Heart left ventricle (tissue), 16 donors: ENCODE data around the gene KCNQ4. TPM values are rescaled to one million over a fixed set of nuclear protein-coding genes. Genes with fewer than 3 reads are reported as not detected.
A peak's percentile ranks its signal among the peaks of the same experiment; 100 is the strongest.

Experiments
- ATAC-seq, 4 donors: fragments of 200-7000 bp; cut with Tn5 transposase; one replicate each; pipeline ENCODE4 v1.9.1; 2020 to 2022; ENCODE audit warnings: moderate library complexity in 4 of 4, mild to moderate bottlenecking in 3 of 4, moderate number of reproducible peaks in 1 of 4
- DNase-seq, 5 donors: peaks; one replicate each; pipeline ENCODE4 v3.0.0-alpha.2; 2020
- H3K27ac ChIP-seq, 12 donors: fragments of 200-600 bp; sonication (generic) in 4 of 12; one replicate each; pipeline versions ENCODE4 v1.5.0 to v1.8.0; 2016 to 2022; ENCODE audit warnings: mild to moderate bottlenecking in 2 of 12
- H3K27me3 ChIP-seq, 9 donors: fragments of 200-600 bp; sonication (generic) in 2 of 9; one replicate each; pipeline versions ENCODE4 v1.5.1 to v1.8.0; 2016 to 2022; ENCODE audit warnings: mild to moderate bottlenecking in 3 of 9
- H3K36me3 ChIP-seq, 9 donors: fragments of 200-600 bp; sonication (generic) in 2 of 9; one replicate each; pipeline versions ENCODE4 v1.5.0 to v1.8.0; 2018 to 2022; ENCODE audit warnings: mild to moderate bottlenecking in 2 of 9
- H3K4me1 ChIP-seq, 12 donors: fragments of 200-600 bp; sonication (generic) in 4 of 12; one replicate each; pipeline versions ENCODE4 v1.5.0 to v1.8.0; 2016 to 2022; ENCODE audit warnings: mild to moderate bottlenecking in 3 of 12
- H3K4me3 ChIP-seq, 12 donors: fragments of 200-600 bp; sonication (generic) in 4 of 12; one replicate each; pipeline versions ENCODE4 v1.5.0 to v1.8.0; 2017 to 2022; ENCODE audit warnings: mild to moderate bottlenecking in 9 of 12, moderate library complexity in 4 of 12
- H3K9me3 ChIP-seq, 12 donors: fragments of 200-600 bp; sonication (generic) in 4 of 12; one replicate each; pipeline versions ENCODE4 v1.5.0 to v1.8.0; 2016 to 2022; ENCODE audit warnings: mild to moderate bottlenecking in 1 of 12
- POLR2A ChIP-seq, 2 donors: fragments of 450-650 bp; IDR thresholded peaks; one replicate each; pipeline ENCODE4 v1.6.1; 2017; ENCODE audit warnings: antibody characterized with exemption in 2 of 2, mild to moderate bottlenecking in 2 of 2, moderate library complexity in 2 of 2
- WGBS, 4 donors: extraction: QIAGEN DNeasy Blood & Tissue Kit in 2 of 4; methylation state at CpG; one replicate each; pipeline versions ENCODE4 v1.1.5 to v1.1.7; 2013 to 2018; 5-methylcytosine and 5-hydroxymethylcytosine counted together
- intact Hi-C, 10 donors: fragments of 100-400 bp; cut with DNase I; formaldehyde crosslinking; loops; one replicate each; pipeline versions ENCODE4 v1.11.1 to v1.14.2; 2022
- polyA plus RNA-seq, 2 donors: library from polyadenylated mRNA; stranded (reverse); fragments of 200-250 nt; gene quantifications; one replicate each; pipeline ENCODE4 v1.2.3, GENCODE V29; 2013
- total RNA-seq, 9 donors: library from RNA; depleted of rRNA in 2 of 9; stranded (reverse); fragments of >200 nt in 2 of 9; fragmentation: NEBNext Ultra II Directional in 3 of 9; extraction: Animal tissue kit (Norgen Biotek cat#: 25700) in 3 of 9; gene quantifications; one replicate each; pipeline versions ENCODE4 v1.1.0 to v1.2.4, GENCODE V29; 2016 to 2023
- TF ChIP-seq, protein P1 (sequence below), 12 donors: fragments of 200-600 bp; sonication (generic) in 4 of 12; IDR thresholded peaks; one replicate each; pipeline versions ENCODE4 v1.5.0 to v1.8.0; 2018 to 2022; ENCODE audit warnings: antibody characterized with exemption in 12 of 12, mild to moderate bottlenecking in 5 of 12
- donor health status: ischemic (EF 13 %, LVEDD 7.1; RV severe dilation, severe dysfunction).
- donor health status: healthy with polysubstance abuse.
- donor health status: DM: no; HTN: yes; CAD: no.
- donor health status: DM: no; HTN: no; CAD: no.
- donor health status: ischemic (EF 25% LVEDD 6.9; RV normal size, moderate dysfunction).
- donor health status: ischemic (EF 25% LVEDD 5.7; RV mildly dilated, moderate dysfunction).
- donor health status: healthy.
- donor health status: DM: yes; HTN: yes; CAD: no.
- donor health status: ischemic (EF 35%, LVEDD 5.7; RV mildly dilated, moderate dysfunction).
- donor health status: nonischemic (EF 11% LVEDD 7.7; RV severe dilation, severe dysfunction).
- donor health status: DM: yes; HTN: yes; CAD: no.
- donor health status: PGD.
- donor health status: ischemic (EF 29% LVEDD 5.4; RV normal size, mild dysfunction).
- donor health status: nonischemic (EF 23%, LVEDD 6.1; RV moderate dilation, normal function).

The KCNQ4 gene
- total and polyA plus RNA-seq, 11 donors: 1.3 to 4.4 (median 1.9) TPM

- intact Hi-C loops: loop anchor here in 1 of 10 donors (5.0 kb wide), 1 partner anchor 92 kb away; no protein-coding TSS in a partner anchor
- WGBS, 4 donors: 51 to 59% (median 53%) methylated on average over 2 of the region's 2 CpGs
- ATAC-seq (no peak), DNase-seq (no peak)
- H3K4me1 ChIP-seq: peaks cover 6 to 59% (median 47%) of the 10 kb centered on the region in 12 donors
- peak overlapping the region in 1 of 12 donors; percentile 94 for H3K27ac ChIP-seq
- H3K9me3 ChIP-seq: no peaks in the 10 kb centered on the region
- no peaks in the 10 kb centered on the region for H3K27me3 ChIP-seq
- H3K36me3 ChIP-seq: no peaks in the 10 kb centered on the region
- H3K4me3 ChIP-seq: no peak overlapping the region
- TF ChIP-seq, protein P1, sequence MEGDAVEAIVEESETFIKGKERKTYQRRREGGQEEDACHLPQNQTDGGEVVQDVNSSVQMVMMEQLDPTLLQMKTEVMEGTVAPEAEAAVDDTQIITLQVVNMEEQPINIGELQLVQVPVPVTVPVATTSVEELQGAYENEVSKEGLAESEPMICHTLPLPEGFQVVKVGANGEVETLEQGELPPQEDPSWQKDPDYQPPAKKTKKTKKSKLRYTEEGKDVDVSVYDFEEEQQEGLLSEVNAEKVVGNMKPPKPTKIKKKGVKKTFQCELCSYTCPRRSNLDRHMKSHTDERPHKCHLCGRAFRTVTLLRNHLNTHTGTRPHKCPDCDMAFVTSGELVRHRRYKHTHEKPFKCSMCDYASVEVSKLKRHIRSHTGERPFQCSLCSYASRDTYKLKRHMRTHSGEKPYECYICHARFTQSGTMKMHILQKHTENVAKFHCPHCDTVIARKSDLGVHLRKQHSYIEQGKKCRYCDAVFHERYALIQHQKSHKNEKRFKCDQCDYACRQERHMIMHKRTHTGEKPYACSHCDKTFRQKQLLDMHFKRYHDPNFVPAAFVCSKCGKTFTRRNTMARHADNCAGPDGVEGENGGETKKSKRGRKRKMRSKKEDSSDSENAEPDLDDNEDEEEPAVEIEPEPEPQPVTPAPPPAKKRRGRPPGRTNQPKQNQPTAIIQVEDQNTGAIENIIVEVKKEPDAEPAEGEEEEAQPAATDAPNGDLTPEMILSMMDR (IDR thresholded peaks at IDR 0.05): no peak
- TF ChIP-seq POLR2A (IDR thresholded peaks at IDR 0.05): no peak
These were observed 20.3 kb downstream of the KCNQ4 start for GRCh38 chr1:40803902-40804301.

DNA sequence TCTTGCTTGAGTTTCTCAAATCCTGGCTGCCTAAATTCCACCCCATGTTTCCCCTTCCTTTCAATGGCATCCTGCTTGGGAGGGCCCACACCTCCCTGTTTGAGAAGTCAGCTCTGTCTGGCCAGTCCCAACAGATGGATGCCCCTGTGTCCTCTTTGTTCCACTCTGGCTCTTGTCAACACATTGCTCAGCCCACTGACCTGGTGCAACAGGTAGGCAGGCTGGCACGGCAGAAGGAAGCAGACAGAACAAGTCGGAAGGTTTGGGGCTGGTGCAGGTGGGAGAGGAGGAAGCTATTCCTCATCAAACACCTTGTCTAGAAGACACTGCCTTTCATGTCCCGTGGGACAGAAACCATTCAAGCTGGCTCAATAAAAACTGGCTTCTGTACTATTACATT lies 22.7 kb downstream of the KCNQ4 start:
- no peaks in the 10 kb centered on the region for H3K27me3 ChIP-seq
- H3K4me3 ChIP-seq: no peak overlapping the region
- H3K27ac ChIP-seq: peak overlapping the region in 4 of 12 donors; percentile 38 to 75 (median 58)
- ATAC-seq (no peak), DNase-seq (no peak)
- intact Hi-C loops: no loop called here
- no peaks in the 10 kb centered on the region for H3K36me3 ChIP-seq
- H3K9me3 ChIP-seq: no peaks in the 10 kb centered on the region
- H3K4me1 ChIP-seq: peaks cover 6 to 48% (median 39%) of the 10 kb centered on the region in 12 donors
- TF ChIP-seq, protein P1 (IDR thresholded peaks at IDR 0.05): no peak
- no peak for TF ChIP-seq POLR2A (IDR thresholded peaks at IDR 0.05)
- WGBS, 4 donors: 90 to 95% (median 95%) methylated on average over 3 of the region's 3 CpGs

DNA sequence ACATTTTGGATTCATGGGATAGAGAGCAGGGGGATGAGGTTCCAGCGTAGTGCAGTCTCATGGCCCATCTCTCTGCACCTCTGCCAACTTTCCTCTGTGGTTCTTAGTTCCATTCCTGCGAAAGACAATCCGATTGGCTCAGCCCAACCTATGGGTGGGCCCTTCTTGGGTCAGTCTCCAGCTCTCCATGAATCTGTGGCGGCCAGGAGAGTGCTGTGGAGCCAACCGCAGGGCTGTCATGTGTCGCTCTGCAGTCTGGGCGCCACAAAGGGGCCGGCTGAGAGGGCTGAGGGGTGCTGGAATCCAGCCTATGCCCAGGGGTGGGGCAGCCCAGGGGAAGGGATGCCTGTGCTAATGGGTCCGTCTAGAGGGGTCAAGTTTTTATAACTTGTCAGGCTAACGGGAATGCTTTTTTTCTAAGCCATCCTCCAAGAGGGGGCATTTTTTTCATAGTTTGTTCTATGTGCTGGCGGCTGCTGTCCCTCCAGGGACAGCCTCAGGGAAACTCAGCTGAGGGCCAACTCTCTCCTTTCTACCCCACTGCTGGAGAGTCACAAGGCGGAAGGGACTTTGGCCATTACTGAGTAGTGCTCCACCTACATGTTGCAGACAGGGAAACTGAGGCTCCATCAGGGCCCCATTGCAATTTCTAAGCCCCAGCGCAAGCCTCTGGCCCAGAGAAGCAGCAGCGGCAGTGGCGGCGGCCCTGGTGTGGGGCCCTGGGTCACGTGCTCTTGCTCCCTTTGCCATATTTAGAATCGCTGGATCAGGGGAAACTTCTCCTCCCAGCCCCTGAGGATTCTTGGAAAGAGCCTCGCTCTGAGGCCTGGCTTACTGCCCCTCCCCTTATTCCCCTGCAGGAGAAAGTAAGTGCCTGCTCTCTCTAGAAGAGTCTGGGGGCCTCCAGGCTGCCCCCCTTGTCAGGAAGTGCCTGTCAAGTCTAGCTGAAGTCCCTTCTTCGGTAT lies 23.4 kb downstream of the KCNQ4 start:
- ATAC-seq: peak; percentile 43 to 77 (median 68)
- no peaks in the 10 kb centered on the region for H3K27me3 ChIP-seq
- WGBS, 4 donors: 44 to 54% (median 51%) methylated on average over 19 to 20 of the region's 20 CpGs
- H3K4me3 ChIP-seq: peak overlapping the region in 2 of 12 donors; percentile 5 to 24
- DNase-seq: peak in 4 of 5 donors; percentile 60 to 64 (median 63)
- peaks cover under 1 to 40% (median 32%) of the 10 kb centered on the region in 12 donors for H3K4me1 ChIP-seq
- no peak for TF ChIP-seq POLR2A (IDR thresholded peaks at IDR 0.05)
- TF ChIP-seq, protein P1 (IDR thresholded peaks at IDR 0.05): no peak
- H3K9me3 ChIP-seq: no peaks in the 10 kb centered on the region
- intact Hi-C loops: no loop called here
- H3K27ac ChIP-seq: peak overlapping the region in 11 of 12 donors; percentile 28 to 75 (median 40)
- no peaks in the 10 kb centered on the region for H3K36me3 ChIP-seq

GRCh38 chr1:40808002-40808401 lies 24.4 kb downstream of the KCNQ4 start:
- no peak for DNase-seq
- H3K9me3 ChIP-seq: no peaks in the 10 kb centered on the region
- no peak for TF ChIP-seq POLR2A (IDR thresholded peaks at IDR 0.05)
- TF ChIP-seq, protein P1 (IDR thresholded peaks at IDR 0.05): no peak
- peaks cover 0 to 35% (median 28%) of the 10 kb centered on the region in 12 donors for H3K4me1 ChIP-seq
- no peaks in the 10 kb centered on the region for H3K27me3 ChIP-seq
- 53 to 68% (median 59%) methylated on average over 3 of the region's 3 CpGs for WGBS, 4 donors
- peak overlapping the region in 8 of 12 donors; percentile 30 to 75 (median 44) for H3K27ac ChIP-seq
- no peak overlapping the region for H3K4me3 ChIP-seq
- intact Hi-C loops: no loop called here
- ATAC-seq: peak in 1 of 4 donors; percentile 11
- no peaks in the 10 kb centered on the region for H3K36me3 ChIP-seq
